Fibroblast of lung (primary cell): ENCODE measurements around the gene DOCK7.

Experiments used
- EZH2 ChIP-seq: IDR thresholded peaks from 2 replicates; pipeline ENCODE4 v1.5.1; 2012; ENCODE audit warnings: low read length, control low read depth, mild to moderate bottlenecking; ENCODE audit errors: missing control alignments
- TF ChIP-seq, protein P1 (sequence below), 2 donors: IDR thresholded peaks in 1 of 2; conservative IDR thresholded peaks in 1 of 2; 1 replicate in 1 of 2; 2 replicates in 1 of 2; pipeline ENCODE4 v1.5.1; 2011 to 2012; ENCODE audit warnings: low read length in 2 of 2, control low read depth in 1 of 2, inconsistent platforms in 1 of 2, low read depth in 1 of 2, mild to moderate bottlenecking in 1 of 2

DNA sequence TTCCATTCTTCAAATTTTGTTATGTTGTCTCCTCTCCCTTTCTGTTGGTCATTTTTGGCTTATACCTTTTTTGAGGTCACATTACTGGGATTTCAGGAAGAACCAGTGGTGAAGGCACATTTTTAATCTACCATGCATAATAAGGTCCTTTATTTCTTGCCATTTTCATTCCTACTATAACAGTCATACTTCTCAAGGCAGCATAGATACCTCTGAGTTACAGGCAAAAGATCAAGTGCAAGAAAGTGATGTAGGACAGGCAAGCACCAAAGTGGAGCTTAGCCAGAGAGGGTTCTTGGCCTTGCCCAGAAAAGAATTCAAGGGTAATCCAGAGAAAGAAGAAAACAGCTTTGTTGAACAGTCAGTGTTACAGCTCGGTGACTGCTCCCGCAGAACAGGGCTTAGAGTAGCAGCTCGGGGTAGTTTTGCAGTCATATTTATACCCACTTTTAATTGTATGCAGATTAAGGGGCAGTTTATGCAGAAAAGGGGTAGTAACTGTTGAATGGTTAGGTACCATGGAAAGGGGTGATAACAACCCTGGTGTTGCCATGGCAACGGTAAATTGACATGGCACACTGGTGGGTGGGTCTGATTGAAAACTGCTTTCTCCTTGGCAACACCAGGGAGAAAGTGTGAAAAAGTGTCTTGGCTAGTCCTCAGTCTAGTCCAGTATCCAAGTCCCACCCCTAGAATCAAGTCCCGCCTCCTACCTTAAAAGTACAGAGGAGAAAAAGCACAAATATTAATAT, 39.6 kb upstream of the DOCK7 start:
- TF ChIP-seq, protein P1, sequence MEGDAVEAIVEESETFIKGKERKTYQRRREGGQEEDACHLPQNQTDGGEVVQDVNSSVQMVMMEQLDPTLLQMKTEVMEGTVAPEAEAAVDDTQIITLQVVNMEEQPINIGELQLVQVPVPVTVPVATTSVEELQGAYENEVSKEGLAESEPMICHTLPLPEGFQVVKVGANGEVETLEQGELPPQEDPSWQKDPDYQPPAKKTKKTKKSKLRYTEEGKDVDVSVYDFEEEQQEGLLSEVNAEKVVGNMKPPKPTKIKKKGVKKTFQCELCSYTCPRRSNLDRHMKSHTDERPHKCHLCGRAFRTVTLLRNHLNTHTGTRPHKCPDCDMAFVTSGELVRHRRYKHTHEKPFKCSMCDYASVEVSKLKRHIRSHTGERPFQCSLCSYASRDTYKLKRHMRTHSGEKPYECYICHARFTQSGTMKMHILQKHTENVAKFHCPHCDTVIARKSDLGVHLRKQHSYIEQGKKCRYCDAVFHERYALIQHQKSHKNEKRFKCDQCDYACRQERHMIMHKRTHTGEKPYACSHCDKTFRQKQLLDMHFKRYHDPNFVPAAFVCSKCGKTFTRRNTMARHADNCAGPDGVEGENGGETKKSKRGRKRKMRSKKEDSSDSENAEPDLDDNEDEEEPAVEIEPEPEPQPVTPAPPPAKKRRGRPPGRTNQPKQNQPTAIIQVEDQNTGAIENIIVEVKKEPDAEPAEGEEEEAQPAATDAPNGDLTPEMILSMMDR (conservative IDR thresholded peaks at IDR 0.05 in 1 of 2, IDR thresholded peaks at IDR 0.05 in 1 of 2; ENCODE audit: low read depth in 1 of 2, low read length in 2 of 2): no peak
- no peak for TF ChIP-seq EZH2
